Measurements from ENCODE around the gene CDCA7. TPM values are rescaled to one million over a fixed set of nuclear protein-coding genes. Genes with fewer than 3 reads are reported as not detected.

Gene CDCA7
- total RNA-seq, 1 experiment from 2014 or later = 50.3 TPM

DNA sequence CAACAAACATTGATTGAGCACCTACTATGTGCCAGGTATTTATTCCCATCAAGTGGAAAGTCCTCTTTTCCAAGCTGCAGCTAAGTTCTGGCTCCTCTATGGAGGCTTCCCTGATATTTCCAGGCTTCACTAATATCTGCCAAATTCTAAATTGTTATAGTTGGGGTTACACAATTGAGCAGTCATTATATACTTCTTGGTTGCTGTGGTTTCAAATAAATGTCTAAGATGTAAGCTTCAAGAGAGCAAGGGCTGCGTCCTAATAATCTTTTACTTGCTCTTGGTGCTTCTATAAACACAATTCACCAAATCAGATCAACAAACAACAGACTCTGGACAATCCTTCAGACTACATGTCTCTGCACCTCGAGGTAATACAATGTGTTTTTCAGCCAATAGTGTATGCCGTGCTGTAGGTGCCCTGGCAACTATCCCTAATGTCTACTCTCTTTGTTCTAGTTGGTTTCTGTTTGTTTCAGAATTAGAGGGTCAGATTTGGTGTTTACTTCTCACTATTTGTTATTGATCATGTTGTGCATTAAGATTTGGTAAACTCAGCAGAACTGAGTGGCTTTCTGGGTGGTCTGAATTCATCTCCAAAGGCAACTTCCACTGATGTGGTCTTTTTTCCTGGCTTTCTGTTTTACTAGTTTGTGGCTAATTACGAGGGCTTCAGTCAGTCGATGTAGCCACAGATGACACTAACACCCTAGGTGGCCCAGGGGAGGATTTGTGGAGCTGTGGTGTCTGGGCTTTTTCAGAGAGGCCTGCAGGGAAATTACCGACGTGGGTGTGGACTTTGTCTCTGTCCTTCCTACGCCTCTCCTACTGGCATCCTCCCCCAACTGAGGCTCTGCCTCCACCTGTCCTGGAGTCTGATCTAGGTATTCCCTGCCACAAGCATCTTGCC, 50.4 kb downstream of the CDCA7 start:
- Histone ChIP-seq H4K91ac (ENCODE audit: insufficient read length, low read depth, low read length) (no peak overlapping the region), H2AFZ (ENCODE audit: low read length) (no peak overlapping the region), H3K23me2 (ENCODE audit: insufficient read length, low read depth, low read length, poor library complexity, severe bottlenecking) (peaks cover 2% of the 10 kb centered on the region), H3K18ac (ENCODE audit: insufficient read length, low read depth, low read length) (no peak overlapping the region), H3K4me1 (ENCODE audit: insufficient read depth, low read length) (peaks cover 6% of the 10 kb centered on the region; the same call in 1 of the 2 replicates), H4K20me1 (ENCODE audit: control insufficient read depth, insufficient read depth, insufficient read length) (no peaks in the 10 kb centered on the region), H2AK5ac (ENCODE audit: insufficient read length, low read length) (no peak overlapping the region), H3K14ac (ENCODE audit: insufficient read depth, low read length) (no peak overlapping the region), H3K27me3 (ENCODE audit: insufficient read depth, low read length) (no peaks in the 10 kb centered on the region), H3K79me1 (ENCODE audit: insufficient read depth, low read depth, low read length, poor library complexity, severe bottlenecking) (no peaks in the 10 kb centered on the region), H3T11ph (ENCODE audit: low read length) (no peak overlapping the region), H2BK12ac (ENCODE audit: insufficient read length, low read depth, low read length) (no peak overlapping the region), H4K5ac (ENCODE audit: insufficient read length, low read depth, low read length) (no peak overlapping the region), H3K9me3 (ENCODE audit: control insufficient read depth, low read depth, low read length) (no peaks in the 10 kb centered on the region), H3K9ac (ENCODE audit: extremely low read depth, insufficient read length, low read length) (no peak overlapping the region), H4K8ac (replicated peaks; ENCODE audit: insufficient read length, low read depth, low read length) (no peak overlapping the region), H3K27ac (ENCODE audit: insufficient read length, low read depth, low read length) (no peak overlapping the region), H3K23ac (ENCODE audit: insufficient read length, low read depth, low read length) (no peak overlapping the region), H3K79me2 (ENCODE audit: insufficient read depth, low read length) (no peaks in the 10 kb centered on the region), H2BK120ac (ENCODE audit: low read depth, low read length, poor library complexity, severe bottlenecking) (no peak overlapping the region), H2BK20ac (ENCODE audit: low read depth, low read length, poor library complexity, severe bottlenecking) (no peak overlapping the region), H3K56ac (ENCODE audit: insufficient read length, low read depth, low read length) (no peak overlapping the region), H3K4me2 (ENCODE audit: insufficient read depth, insufficient read length, low read length) (no peak overlapping the region), H3K4ac (ENCODE audit: low read depth, low read length) (no peak overlapping the region), H2BK15ac (ENCODE audit: low read depth, low read length) (no peak overlapping the region), H2BK5ac (ENCODE audit: insufficient read length, low read length) (no peak overlapping the region)
- H3K36me3 Mint-ChIP-seq (ENCODE audit: insufficient read depth in 1 of 3, low read depth in 3 of 3) = no peaks in the 10 kb centered on the region
- peaks cover 27% of the 10 kb centered on the region in 2 experiments for H3K4me1 Mint-ChIP-seq
- no peaks in the 10 kb centered on the region for H3K9me3 Mint-ChIP-seq
- H3K4me3 Mint-ChIP-seq = no peak overlapping the region
- no CpG with 5 or more reads among the region's 8 CpGs for WGBS (ENCODE audit: extremely low coverage, insufficient read length, low lambda C conversion rate)
- H3K27me3 Mint-ChIP-seq (ENCODE audit: low read depth) = peaks cover 19% of the 10 kb centered on the region
- TF ChIP-seq, protein P1, sequence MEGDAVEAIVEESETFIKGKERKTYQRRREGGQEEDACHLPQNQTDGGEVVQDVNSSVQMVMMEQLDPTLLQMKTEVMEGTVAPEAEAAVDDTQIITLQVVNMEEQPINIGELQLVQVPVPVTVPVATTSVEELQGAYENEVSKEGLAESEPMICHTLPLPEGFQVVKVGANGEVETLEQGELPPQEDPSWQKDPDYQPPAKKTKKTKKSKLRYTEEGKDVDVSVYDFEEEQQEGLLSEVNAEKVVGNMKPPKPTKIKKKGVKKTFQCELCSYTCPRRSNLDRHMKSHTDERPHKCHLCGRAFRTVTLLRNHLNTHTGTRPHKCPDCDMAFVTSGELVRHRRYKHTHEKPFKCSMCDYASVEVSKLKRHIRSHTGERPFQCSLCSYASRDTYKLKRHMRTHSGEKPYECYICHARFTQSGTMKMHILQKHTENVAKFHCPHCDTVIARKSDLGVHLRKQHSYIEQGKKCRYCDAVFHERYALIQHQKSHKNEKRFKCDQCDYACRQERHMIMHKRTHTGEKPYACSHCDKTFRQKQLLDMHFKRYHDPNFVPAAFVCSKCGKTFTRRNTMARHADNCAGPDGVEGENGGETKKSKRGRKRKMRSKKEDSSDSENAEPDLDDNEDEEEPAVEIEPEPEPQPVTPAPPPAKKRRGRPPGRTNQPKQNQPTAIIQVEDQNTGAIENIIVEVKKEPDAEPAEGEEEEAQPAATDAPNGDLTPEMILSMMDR (conservative IDR thresholded peaks at IDR 0.05) = no peak
- no peak overlapping the region for H3K27ac Mint-ChIP-seq
- DNase-seq = no peak

Data from H9 (cell line).